Osteocyte (in vitro differentiated cells): ENCODE data around the gene TCL1B. TPM values are rescaled to one million over a fixed set of nuclear protein-coding genes. Genes with fewer than 3 reads are reported as not detected.

Source experiments
- DNase-seq: peaks from one replicate; pipeline ENCODE4 v3.0.0; 2021; ENCODE audit warnings: mixed read lengths; ENCODE audit not compliant: unreplicated experiment; ENCODE audit errors: extremely low spot score
- H3K27ac Mint-ChIP-seq: one replicate; pipeline ENCODE4 v1.8.0; 2021; ENCODE audit warnings: mild to moderate bottlenecking, mixed read lengths; ENCODE audit not compliant: unreplicated experiment
- H3K27me3 Mint-ChIP-seq: one replicate; pipeline ENCODE4 v1.8.0; 2021; ENCODE audit warnings: mixed read lengths; ENCODE audit not compliant: unreplicated experiment
- H3K36me3 Mint-ChIP-seq: one replicate; pipeline ENCODE4 v1.8.0; 2021; ENCODE audit warnings: mixed read lengths; ENCODE audit not compliant: unreplicated experiment
- H3K4me1 Mint-ChIP-seq: one replicate; pipeline ENCODE4 v1.8.0; 2021; ENCODE audit warnings: mixed read lengths; ENCODE audit not compliant: unreplicated experiment
- H3K4me3 Mint-ChIP-seq: one replicate; pipeline ENCODE4 v1.8.0; 2021; ENCODE audit warnings: mild to moderate bottlenecking, moderate library complexity, mixed read lengths; ENCODE audit not compliant: unreplicated experiment
- H3K9me3 Mint-ChIP-seq: one replicate; pipeline ENCODE4 v1.8.0; 2021; ENCODE audit warnings: mixed read lengths; ENCODE audit not compliant: unreplicated experiment
- long read RNA-seq: library from polyadenylated mRNA; unstranded; transcript quantifications from one replicate; pipeline ENCODE4 v2.0.0, GENCODE V29; 2021
- total RNA-seq: library from RNA; stranded (reverse); gene quantifications from 2 replicates; pipeline ENCODE4 v1.2.1, GENCODE V29; 2021
- TF ChIP-seq, protein P1 (sequence below): fragments of 200-600 bp; sonication (generic); IDR thresholded peaks from 2 replicates; pipeline ENCODE4 v1.5.0; 2021; ENCODE audit warnings: antibody characterized with exemption, mild to moderate bottlenecking, moderate library complexity

Gene TCL1B, protein sequence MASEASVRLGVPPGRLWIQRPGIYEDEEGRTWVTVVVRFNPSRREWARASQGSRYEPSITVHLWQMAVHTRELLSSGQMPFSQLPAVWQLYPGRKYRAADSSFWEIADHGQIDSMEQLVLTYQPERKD
- not detected in 2 replicates for total RNA-seq
- long read RNA-seq, partial matches to known transcripts = 0 of 1 reads
- long read RNA-seq, other reads (novel, unspliced or antisense) = 1 of 1 reads

DNA sequence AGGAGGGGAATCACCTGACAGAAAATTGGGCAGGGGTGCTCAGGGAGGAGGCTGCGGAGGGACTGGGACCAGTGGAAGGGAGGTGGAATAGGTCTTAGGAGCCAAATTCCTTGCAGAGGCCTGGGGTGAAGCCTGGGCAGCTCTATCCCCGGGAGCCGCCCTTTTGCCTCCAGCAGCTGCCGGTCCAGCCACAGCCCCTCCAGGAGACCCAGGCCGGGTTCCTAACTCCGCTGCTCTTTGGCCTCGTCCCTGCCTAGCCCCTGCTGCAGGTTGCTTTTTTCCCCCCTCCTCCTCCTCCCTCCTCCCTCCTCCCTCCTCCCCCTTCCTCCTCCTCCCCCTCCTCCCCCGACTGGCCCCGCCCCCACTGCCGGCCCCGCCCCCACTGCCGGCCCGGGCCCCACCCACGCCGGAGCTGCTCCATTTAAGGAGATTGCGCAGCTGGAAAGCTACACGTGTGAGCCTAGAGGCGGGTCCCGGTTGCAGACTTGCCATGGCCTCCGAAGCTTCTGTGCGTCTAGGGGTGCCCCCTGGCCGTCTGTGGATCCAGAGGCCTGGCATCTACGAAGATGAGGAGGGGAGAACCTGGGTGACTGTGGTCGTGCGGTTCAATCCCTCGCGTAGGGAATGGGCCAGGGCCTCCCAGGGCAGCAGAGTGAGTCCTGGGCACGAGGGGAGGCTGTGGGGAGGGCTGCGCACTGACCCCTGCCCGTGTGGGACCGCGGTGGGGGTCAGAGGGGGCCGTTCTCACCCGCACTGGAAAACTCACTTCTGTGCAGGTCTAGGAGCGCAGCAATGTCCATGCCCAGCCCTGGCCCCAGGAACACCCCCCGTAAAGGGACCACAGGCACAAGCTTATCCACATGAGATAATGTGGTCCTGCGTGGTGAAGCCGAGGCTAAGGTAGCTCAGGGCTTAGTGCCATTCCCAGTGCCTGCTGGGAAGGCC is at the start of gene TCL1B:
Gene TCL1B (plus strand): TSS at position 449 of the 945 bp plus-strand sequence. CDS start 42 bp downstream, at position 491.
- TF ChIP-seq, protein P1, sequence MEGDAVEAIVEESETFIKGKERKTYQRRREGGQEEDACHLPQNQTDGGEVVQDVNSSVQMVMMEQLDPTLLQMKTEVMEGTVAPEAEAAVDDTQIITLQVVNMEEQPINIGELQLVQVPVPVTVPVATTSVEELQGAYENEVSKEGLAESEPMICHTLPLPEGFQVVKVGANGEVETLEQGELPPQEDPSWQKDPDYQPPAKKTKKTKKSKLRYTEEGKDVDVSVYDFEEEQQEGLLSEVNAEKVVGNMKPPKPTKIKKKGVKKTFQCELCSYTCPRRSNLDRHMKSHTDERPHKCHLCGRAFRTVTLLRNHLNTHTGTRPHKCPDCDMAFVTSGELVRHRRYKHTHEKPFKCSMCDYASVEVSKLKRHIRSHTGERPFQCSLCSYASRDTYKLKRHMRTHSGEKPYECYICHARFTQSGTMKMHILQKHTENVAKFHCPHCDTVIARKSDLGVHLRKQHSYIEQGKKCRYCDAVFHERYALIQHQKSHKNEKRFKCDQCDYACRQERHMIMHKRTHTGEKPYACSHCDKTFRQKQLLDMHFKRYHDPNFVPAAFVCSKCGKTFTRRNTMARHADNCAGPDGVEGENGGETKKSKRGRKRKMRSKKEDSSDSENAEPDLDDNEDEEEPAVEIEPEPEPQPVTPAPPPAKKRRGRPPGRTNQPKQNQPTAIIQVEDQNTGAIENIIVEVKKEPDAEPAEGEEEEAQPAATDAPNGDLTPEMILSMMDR = no peak
- H3K36me3 Mint-ChIP-seq = no peaks in the 10 kb centered on the region
- peaks cover 11% of the 10 kb centered on the region for H3K4me1 Mint-ChIP-seq
- H3K27me3 Mint-ChIP-seq = peaks cover 4% of the 10 kb centered on the region
- no peak for DNase-seq
- no peak within 1 kb of the TSS for H3K4me3 Mint-ChIP-seq
- H3K27ac Mint-ChIP-seq = no peak within 1 kb of the TSS
- peaks cover 5% of the 10 kb centered on the region for H3K9me3 Mint-ChIP-seq

DNA sequence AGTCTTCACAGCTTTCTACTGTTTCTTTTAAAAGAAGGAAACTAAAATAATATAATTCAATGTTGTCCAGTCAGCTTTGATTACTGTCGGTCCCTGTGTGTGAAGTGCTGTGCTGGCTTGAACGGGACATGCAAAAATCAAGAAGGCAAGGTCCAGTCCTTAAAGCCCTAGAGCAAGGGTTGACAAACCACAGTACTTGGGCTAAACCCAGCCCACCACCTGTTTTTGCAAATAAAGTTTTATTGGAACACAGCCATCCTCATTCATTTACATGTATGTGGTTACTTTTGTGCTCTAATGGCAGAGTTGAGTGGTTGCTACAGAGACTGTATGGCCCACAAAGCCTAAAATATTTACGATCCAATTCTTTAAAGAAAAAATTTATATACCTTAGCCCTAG is 41.2 kb upstream of the TCL1B start:
- Mint-ChIP-seq H3K9me3 (no peaks in the 10 kb centered on the region), H3K27me3 (peaks cover 2% of the 10 kb centered on the region), H3K27ac (no peak overlapping the region), H3K36me3 (no peaks in the 10 kb centered on the region), H3K4me1 (no peaks in the 10 kb centered on the region), H3K4me3 (no peak overlapping the region)
- TF ChIP-seq, protein P1 = no peak
- no peak for DNase-seq

DNA sequence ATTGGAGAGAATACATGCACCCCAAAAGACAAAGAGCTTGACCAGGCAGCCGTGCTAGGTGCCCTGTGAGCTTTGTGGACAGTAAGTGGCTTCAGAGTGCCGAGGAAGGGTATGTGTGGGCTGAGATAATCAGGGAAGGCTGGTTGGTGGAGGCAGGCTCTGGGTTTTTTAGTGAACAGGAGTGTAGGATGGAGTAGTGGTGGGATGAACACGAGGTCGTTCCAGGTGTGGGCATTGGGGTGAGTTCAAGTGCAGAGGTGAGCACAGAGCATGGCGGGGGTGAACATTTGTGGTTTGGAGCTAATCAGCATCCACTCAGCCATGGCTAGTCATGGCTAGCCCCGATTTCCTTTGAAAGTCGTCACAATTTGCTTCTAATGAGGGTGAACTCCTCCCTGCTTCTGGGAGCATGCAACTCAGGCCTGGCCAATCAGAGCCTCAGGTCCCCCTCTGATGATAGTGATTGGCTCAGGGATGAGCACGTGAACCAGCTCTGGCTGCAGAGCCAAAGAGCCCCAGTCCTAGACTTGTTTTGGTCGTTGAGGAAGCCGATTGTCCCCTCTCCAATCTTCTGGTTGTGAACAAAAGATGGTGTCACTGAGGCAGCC is 40.7 kb upstream of the TCL1B start:
- Mint-ChIP-seq H3K4me3 (no peak overlapping the region), H3K27me3 (peaks cover 2% of the 10 kb centered on the region), H3K9me3 (no peaks in the 10 kb centered on the region), H3K27ac (no peak overlapping the region), H3K4me1 (no peaks in the 10 kb centered on the region), H3K36me3 (no peaks in the 10 kb centered on the region)
- TF ChIP-seq, protein P1 = no peak
- no peak for DNase-seq

DNA sequence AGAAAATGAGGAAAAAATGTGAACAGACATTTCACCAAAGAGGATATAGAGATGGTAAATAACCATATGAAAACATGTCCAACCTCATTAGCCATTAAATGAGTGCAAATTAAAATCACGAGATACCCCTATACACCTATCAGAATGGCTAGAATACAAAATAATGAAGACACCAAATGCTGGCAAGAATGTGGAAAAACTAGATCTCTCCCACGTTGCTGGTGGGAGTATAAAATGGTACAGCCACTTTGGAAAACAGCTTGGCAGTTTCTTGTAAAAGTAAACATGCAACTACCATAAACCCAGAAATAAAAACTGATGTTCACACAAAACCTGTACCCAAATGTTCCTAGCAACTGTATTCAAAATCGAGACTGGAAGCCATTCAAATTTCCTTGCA is 38.3 kb upstream of the TCL1B start:
- peaks cover 7% of the 10 kb centered on the region for H3K27me3 Mint-ChIP-seq
- H3K27ac Mint-ChIP-seq = no peak overlapping the region
- H3K4me3 Mint-ChIP-seq = no peak overlapping the region
- H3K9me3 Mint-ChIP-seq = no peaks in the 10 kb centered on the region
- no peak for DNase-seq
- no peaks in the 10 kb centered on the region for H3K36me3 Mint-ChIP-seq
- TF ChIP-seq, protein P1 = no peak
- H3K4me1 Mint-ChIP-seq = no peaks in the 10 kb centered on the region

DNA sequence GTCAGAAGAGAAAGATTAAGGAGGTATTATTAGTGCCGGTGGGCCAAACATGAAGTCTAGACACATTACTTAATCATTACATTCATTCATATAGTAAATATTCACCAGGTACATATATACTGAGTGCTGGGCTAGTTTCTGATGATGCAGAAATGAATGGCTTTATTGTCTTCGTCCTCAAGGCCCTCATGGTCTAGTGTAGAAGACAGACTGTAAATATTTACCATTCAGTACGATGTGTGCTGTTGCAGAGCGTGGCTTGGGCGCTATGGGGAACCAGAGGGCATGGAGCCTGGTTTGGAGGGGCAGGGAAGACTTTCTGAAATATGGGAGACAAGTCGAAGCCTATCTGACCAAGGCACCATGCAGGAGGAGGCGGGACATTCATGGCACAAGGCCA is 37.0 kb upstream of the TCL1B start:
- Mint-ChIP-seq H3K4me1 (no peaks in the 10 kb centered on the region), H3K9me3 (no peaks in the 10 kb centered on the region), H3K36me3 (no peaks in the 10 kb centered on the region), H3K4me3 (no peak overlapping the region), H3K27ac (no peak overlapping the region), H3K27me3 (peaks cover 7% of the 10 kb centered on the region)
- DNase-seq = no peak
- TF ChIP-seq, protein P1 = no peak
